ENCODE data around the gene ACSF3.

ACSF3 gene

GRCh38 chr16:89104303-89104702 lies 10.7 kb downstream of the ACSF3 start:
- in situ Hi-C loops (cut with MboI; ENCODE audit: low pct_unique_long_range_greater_than_20kb, low sequenced_read_pairs), result no loop called here
- no peak for DNase-seq

- in situ Hi-C loops (cut with MboI; ENCODE audit: low pct_unique_long_range_greater_than_20kb, low sequenced_read_pairs), result no loop called here
- DNase-seq, result no peak
Observed at GRCh38 chr16:89104930-89105571, 11.4 kb downstream of the ACSF3 start.

- no peak for DNase-seq
- in situ Hi-C loops (cut with MboI; ENCODE audit: low pct_unique_long_range_greater_than_20kb, low sequenced_read_pairs), result no loop called here
Observed at GRCh38 chr16:89105599-89106151, 12.0 kb downstream of the ACSF3 start.

GRCh38 chr16:89106533-89107202 lies 13.0 kb downstream of the ACSF3 start:
- in situ Hi-C loops (cut with MboI; ENCODE audit: low pct_unique_long_range_greater_than_20kb, low sequenced_read_pairs), result no loop called here
- DNase-seq, result no peak

GRCh38 chr16:89107203-89107582 lies 13.5 kb downstream of the ACSF3 start:
- no peak for DNase-seq
- in situ Hi-C loops (cut with MboI; ENCODE audit: low pct_unique_long_range_greater_than_20kb, low sequenced_read_pairs), result no loop called here

GRCh38 chr16:89108416-89108815 lies 14.8 kb downstream of the ACSF3 start:
- in situ Hi-C loops (cut with MboI; ENCODE audit: low pct_unique_long_range_greater_than_20kb, low sequenced_read_pairs), result no loop called here
- DNase-seq, result no peak

- in situ Hi-C loops (cut with MboI; ENCODE audit: low pct_unique_long_range_greater_than_20kb, low sequenced_read_pairs), result no loop called here
- DNase-seq, result no peak
Observed at GRCh38 chr16:89110641-89111040, 17.0 kb downstream of the ACSF3 start.

GRCh38 chr16:89111263-89111662 lies 17.6 kb downstream of the ACSF3 start:
- in situ Hi-C loops (cut with MboI; ENCODE audit: low pct_unique_long_range_greater_than_20kb, low sequenced_read_pairs), result no loop called here
- no peak for DNase-seq

GRCh38 chr16:89112377-89113151 lies 18.9 kb downstream of the ACSF3 start:
- DNase-seq, result no peak

GRCh38 chr16:89113152-89113547 lies 19.5 kb downstream of the ACSF3 start:
- in situ Hi-C loops (cut with MboI; ENCODE audit: low pct_unique_long_range_greater_than_20kb, low sequenced_read_pairs), result no loop called here
- no peak for DNase-seq

More at GRCh38 chr16:89112377-89113151, 18.9 kb downstream of the ACSF3 start:
- in situ Hi-C loops (cut with MboI; ENCODE audit: low pct_unique_long_range_greater_than_20kb, low sequenced_read_pairs), result no loop called here

GRCh38 chr16:89113661-89114060 lies 20.0 kb downstream of the ACSF3 start:
- DNase-seq, result no peak
- in situ Hi-C loops (cut with MboI; ENCODE audit: low pct_unique_long_range_greater_than_20kb, low sequenced_read_pairs), result no loop called here

GRCh38 chr16:89114159-89114981 lies 20.7 kb downstream of the ACSF3 start:
- in situ Hi-C loops (cut with MboI; ENCODE audit: low pct_unique_long_range_greater_than_20kb, low sequenced_read_pairs), result no loop called here
- no peak for DNase-seq

GRCh38 chr16:89115216-89115861 lies 21.7 kb downstream of the ACSF3 start:
- in situ Hi-C loops (cut with MboI; ENCODE audit: low pct_unique_long_range_greater_than_20kb, low sequenced_read_pairs), result no loop called here
- peak; percentile 98 for DNase-seq

GRCh38 chr16:89116341-89117226 lies 22.9 kb downstream of the ACSF3 start:
- in situ Hi-C loops (cut with MboI; ENCODE audit: low pct_unique_long_range_greater_than_20kb, low sequenced_read_pairs), result no loop called here
- no peak for DNase-seq

GRCh38 chr16:89117227-89117974 lies 23.7 kb downstream of the ACSF3 start:
- DNase-seq, result no peak
- in situ Hi-C loops (cut with MboI; ENCODE audit: low pct_unique_long_range_greater_than_20kb, low sequenced_read_pairs), result no loop called here

- no peak for DNase-seq
- in situ Hi-C loops (cut with MboI; ENCODE audit: low pct_unique_long_range_greater_than_20kb, low sequenced_read_pairs), result no loop called here
Observed at GRCh38 chr16:89117975-89118289, 24.3 kb downstream of the ACSF3 start.
